MM.1S (cell line): ENCODE measurements around the gene NCAN.

ENCODE experiments used
- CTCF ChIP-seq: fragments of 300-600 bp; sonication (generic); IDR thresholded peaks from 2 replicates; pipeline ENCODE4 v1.5.1; 2016; ENCODE audit warnings: antibody characterized with exemption, low read length, mixed read lengths
- EZH2 ChIP-seq: fragments of 300-600 bp; sonication (generic); optimal IDR thresholded peaks from 2 replicates; pipeline ENCODE3; 2017; ENCODE audit warnings: low read depth, mild to moderate bottlenecking, antibody characterized with exemption, low read length, mixed read lengths
- EZH2phosphoT487 ChIP-seq: fragments of 300-600 bp; sonication (generic); IDR thresholded peaks from 2 replicates; pipeline ENCODE4 v1.6.1; 2018; ENCODE audit warnings: antibody characterized with exemption, low read length

- no peak for TF ChIP-seq EZH2phosphoT487
- TF ChIP-seq CTCF: no peak
- no peak for TF ChIP-seq EZH2
Observed at GRCh38 chr19:19207637-19208572, 3.9 kb upstream of the NCAN start.
